Endodermal cell (in vitro differentiated cells): Measurements from ENCODE around the gene KCNQ2. TPM values are rescaled to one million over a fixed set of nuclear protein-coding genes. Genes with fewer than 3 reads are reported as not detected.

Experiments
- DNase-seq: peaks from one replicate; pipeline ENCODE4 v3.0.0-alpha.2; 2017
- H3K27ac ChIP-seq: 2 replicates; pipeline ENCODE4 v1.5.1; 2013; ENCODE audit warnings: mild to moderate bottlenecking, low read depth, low read length, moderate library complexity
- H3K27me3 ChIP-seq: 2 replicates; pipeline ENCODE4 v1.6.1; 2013; ENCODE audit warnings: mild to moderate bottlenecking, low read length, moderate library complexity; ENCODE audit not compliant: insufficient read depth, control insufficient read depth, poor library complexity, severe bottlenecking
- H3K36me3 ChIP-seq: 2 replicates; pipeline ENCODE4 v1.7.0; 2013; ENCODE audit warnings: mild to moderate bottlenecking, low read length, moderate library complexity; ENCODE audit not compliant: control insufficient read depth, insufficient read depth
- H3K4me1 ChIP-seq: one replicate; pipeline ENCODE4 v1.7.0; 2013; ENCODE audit warnings: low read length; ENCODE audit not compliant: control insufficient read depth, insufficient read depth
- H3K4me3 ChIP-seq: 2 replicates; pipeline ENCODE4 v1.5.1; 2013; ENCODE audit warnings: mild to moderate bottlenecking, low read length, moderate library complexity
- H3K9ac ChIP-seq: 2 replicates; pipeline ENCODE4 v1.6.1; 2013; ENCODE audit warnings: mild to moderate bottlenecking, low read length, moderate library complexity; ENCODE audit not compliant: poor library complexity, severe bottlenecking; ENCODE audit errors: extremely low read depth
- H3K9me3 ChIP-seq: 2 replicates; pipeline ENCODE4 v1.6.1; 2013; ENCODE audit warnings: mild to moderate bottlenecking, low read length, moderate library complexity; ENCODE audit not compliant: control insufficient read depth
- H3K27ac Mint-ChIP-seq: 2 replicates; pipeline ENCODE4 v1.8.0; 2020; ENCODE audit warnings: mixed read lengths
- H3K27me3 Mint-ChIP-seq: 2 replicates; pipeline ENCODE4 v1.8.0; 2021; ENCODE audit warnings: mild to moderate bottlenecking, mixed read lengths; ENCODE audit not compliant: insufficient read depth
- H3K36me3 Mint-ChIP-seq: 2 replicates; pipeline ENCODE4 v1.8.0; 2020; ENCODE audit warnings: low read depth, mixed read lengths
- H3K4me1 Mint-ChIP-seq: 2 replicates; pipeline ENCODE4 v1.8.0; 2020; ENCODE audit warnings: mixed read lengths
- H3K4me3 Mint-ChIP-seq: 2 replicates; pipeline ENCODE4 v1.8.0; 2020; ENCODE audit warnings: mild to moderate bottlenecking, moderate library complexity, mixed read lengths
- H3K9me3 Mint-ChIP-seq: 2 replicates; pipeline ENCODE4 v1.8.0; 2020; ENCODE audit warnings: mild to moderate bottlenecking, mixed read lengths
- CTCF ChIP-seq: fragments of 200-600 bp; sonication (generic); conservative IDR thresholded peaks from 2 replicates; pipeline ENCODE4 v1.5.0; 2021; ENCODE audit warnings: antibody characterized with exemption, mild to moderate bottlenecking
- WGBS, 2 experiments: methylation state at CpG; one replicate each; pipeline versions ENCODE4 v1.1.5 to v1.1.7; 2013; ENCODE audit warnings: missing lambda C conversion rate in 2 of 2, mixed read lengths in 1 of 2; ENCODE audit not compliant: insufficient coverage in 1 of 2, insufficient read length in 1 of 2; 5-methylcytosine and 5-hydroxymethylcytosine counted together
- total RNA-seq, 2 donors: library from RNA; stranded (reverse); fragmentation: NEBNext Ultra II Directional in 1 of 2; extraction: Animal tissue kit (Norgen Biotek cat#: 25700) in 1 of 2; gene quantifications; 2 replicates in 1 of 2; 3 replicates in 1 of 2; pipeline ENCODE4 v1.2.1, GENCODE V29; 2021

KCNQ2 gene
- total RNA-seq, 2 donors from 2014 or later, result 36.4 to 62.8 TPM

GRCh38 chr20:63354636-63355350 is 117.7 kb downstream of the KCNQ2 start:
- 86 to 92% methylated on average over 18 to 25 of the region's 25 CpGs for WGBS, 2 experiments

GRCh38 chr20:63352811-63353221 is 119.6 kb downstream of the KCNQ2 start:
- 76 to 89% methylated on average over 10 to 12 of the region's 12 CpGs for WGBS, 2 experiments

More at GRCh38 chr20:63354636-63355350, 117.7 kb downstream of the KCNQ2 start:
- Histone ChIP-seq H3K9me3 (no peaks in the 10 kb centered on the region), H3K27me3 (peaks cover 1% of the 10 kb centered on the region), H3K9ac (no peak overlapping the region), H3K4me3 (no peak overlapping the region), H3K27ac (peak overlapping the region; percentile 63), H3K4me1 (no peaks in the 10 kb centered on the region), H3K36me3 (no peaks in the 10 kb centered on the region)
- H3K4me3 Mint-ChIP-seq, result no peak overlapping the region
- no peak overlapping the region for H3K27ac Mint-ChIP-seq
- H3K27me3 Mint-ChIP-seq, result peaks cover 6% of the 10 kb centered on the region
- no peak for TF ChIP-seq CTCF
- H3K4me1 Mint-ChIP-seq, result no peaks in the 10 kb centered on the region
- H3K36me3 Mint-ChIP-seq, result no peaks in the 10 kb centered on the region
- DNase-seq, result no peak
- H3K9me3 Mint-ChIP-seq, result peaks cover 8% of the 10 kb centered on the region

GRCh38 chr20:63351811-63352591 is 120.5 kb downstream of the KCNQ2 start:
- DNase-seq, result peak; percentile 89
- Histone ChIP-seq H3K4me3 (no peak overlapping the region), H3K9me3 (no peaks in the 10 kb centered on the region), H3K4me1 (no peaks in the 10 kb centered on the region), H3K36me3 (no peaks in the 10 kb centered on the region), H3K9ac (no peak overlapping the region), H3K27ac (no peak overlapping the region), H3K27me3 (no peaks in the 10 kb centered on the region)
- Mint-ChIP-seq H3K4me1 (no peaks in the 10 kb centered on the region), H3K27me3 (no peaks in the 10 kb centered on the region), H3K4me3 (no peak overlapping the region), H3K9me3 (peaks cover 8% of the 10 kb centered on the region), H3K27ac (no peak overlapping the region), H3K36me3 (no peaks in the 10 kb centered on the region)
- WGBS, 2 experiments, result 65% methylated on average over 24 to 28 of the region's 28 CpGs
- TF ChIP-seq CTCF, result no peak

More at GRCh38 chr20:63352811-63353221, 119.6 kb downstream of the KCNQ2 start:
- Histone ChIP-seq H3K4me3 (no peak overlapping the region), H3K27me3 (no peaks in the 10 kb centered on the region), H3K9ac (no peak overlapping the region), H3K9me3 (no peaks in the 10 kb centered on the region), H3K27ac (no peak overlapping the region), H3K36me3 (no peaks in the 10 kb centered on the region), H3K4me1 (no peaks in the 10 kb centered on the region)
- DNase-seq, result no peak
- Mint-ChIP-seq H3K27me3 (no peaks in the 10 kb centered on the region), H3K4me3 (no peak overlapping the region), H3K4me1 (no peaks in the 10 kb centered on the region), H3K36me3 (no peaks in the 10 kb centered on the region), H3K9me3 (peaks cover 8% of the 10 kb centered on the region), H3K27ac (no peak overlapping the region)
- TF ChIP-seq CTCF, result no peak
